Vagina (tissue), 2 donors: ENCODE results near the gene PRPF6.
"Not testable (repeated sequence)": the region's sequence is repeated elsewhere in the genome, so short reads cannot be mapped to it uniquely, and the experiment has no call there.

ENCODE experiments used
- POLR2A ChIP-seq, 2 donors: fragments of 450-650 bp; IDR thresholded peaks; one replicate each; pipeline ENCODE4 v1.6.1; 2017; ENCODE audit warnings: antibody characterized with exemption in 2 of 2, mild to moderate bottlenecking in 2 of 2, moderate library complexity in 2 of 2
- POLR2AphosphoS5 ChIP-seq, 2 donors: sonication (generic); formaldehyde crosslinking; IDR thresholded peaks; one replicate each; pipeline ENCODE4 v1.9.0; 2017; ENCODE audit warnings: antibody characterized with exemption in 2 of 2, mild to moderate bottlenecking in 2 of 2, low read depth in 1 of 2; ENCODE audit not compliant: insufficient read depth in 1 of 2
- TF ChIP-seq, protein P1 (sequence below), 3 experiments: fragments of 450-650 bp in 2 of 3; fragments of 200-600 bp in 1 of 3; sonication (generic) in 1 of 3; IDR thresholded peaks; one replicate each; pipeline ENCODE4 v1.5.1; 2017 to 2019; ENCODE audit warnings: antibody characterized with exemption in 3 of 3, mild to moderate bottlenecking in 2 of 3, moderate library complexity in 2 of 3

DNA sequence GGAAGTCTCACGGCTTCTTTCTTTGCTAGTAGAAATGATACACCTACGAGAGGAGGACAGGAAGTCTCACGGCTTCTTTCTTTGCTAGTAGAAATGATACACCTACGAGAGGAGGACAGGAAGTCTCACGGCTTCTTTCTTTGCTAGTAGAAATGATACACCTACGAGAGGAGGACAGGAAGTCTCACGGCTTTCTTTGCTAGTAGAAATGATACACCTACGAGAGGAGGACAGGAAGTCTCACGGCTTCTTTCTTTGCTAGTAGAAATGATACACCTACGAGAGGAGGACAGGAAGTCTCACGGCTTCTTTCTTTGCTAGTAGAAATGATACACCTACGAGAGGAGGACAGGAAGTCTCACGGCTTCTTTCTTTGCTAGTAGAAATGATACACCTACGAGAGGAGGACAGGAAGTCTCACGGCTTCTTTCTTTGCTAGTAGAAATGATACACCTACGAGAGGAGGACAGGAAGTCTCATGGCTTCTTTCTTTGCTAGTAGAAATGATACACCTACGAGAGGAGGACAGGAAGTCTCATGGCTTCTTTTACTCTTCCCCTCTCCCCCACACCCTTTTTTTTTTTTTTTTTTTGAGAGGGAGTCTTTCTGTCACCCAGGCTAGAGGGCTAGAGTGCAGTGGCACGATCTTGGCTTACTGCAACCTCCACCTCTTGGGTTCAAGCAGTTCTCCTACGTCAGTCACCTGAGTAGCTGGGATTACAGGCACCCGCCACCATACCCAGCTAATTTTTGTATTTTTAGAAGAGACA, 31.6 kb downstream of the PRPF6 start:
- not testable (repeated sequence) for TF ChIP-seq POLR2AphosphoS5 (IDR thresholded peaks at IDR 0.05; ENCODE audit: insufficient read depth in 1 of 2, low read depth in 1 of 2); POLR2A (IDR thresholded peaks at IDR 0.05)
- TF ChIP-seq, protein P1, sequence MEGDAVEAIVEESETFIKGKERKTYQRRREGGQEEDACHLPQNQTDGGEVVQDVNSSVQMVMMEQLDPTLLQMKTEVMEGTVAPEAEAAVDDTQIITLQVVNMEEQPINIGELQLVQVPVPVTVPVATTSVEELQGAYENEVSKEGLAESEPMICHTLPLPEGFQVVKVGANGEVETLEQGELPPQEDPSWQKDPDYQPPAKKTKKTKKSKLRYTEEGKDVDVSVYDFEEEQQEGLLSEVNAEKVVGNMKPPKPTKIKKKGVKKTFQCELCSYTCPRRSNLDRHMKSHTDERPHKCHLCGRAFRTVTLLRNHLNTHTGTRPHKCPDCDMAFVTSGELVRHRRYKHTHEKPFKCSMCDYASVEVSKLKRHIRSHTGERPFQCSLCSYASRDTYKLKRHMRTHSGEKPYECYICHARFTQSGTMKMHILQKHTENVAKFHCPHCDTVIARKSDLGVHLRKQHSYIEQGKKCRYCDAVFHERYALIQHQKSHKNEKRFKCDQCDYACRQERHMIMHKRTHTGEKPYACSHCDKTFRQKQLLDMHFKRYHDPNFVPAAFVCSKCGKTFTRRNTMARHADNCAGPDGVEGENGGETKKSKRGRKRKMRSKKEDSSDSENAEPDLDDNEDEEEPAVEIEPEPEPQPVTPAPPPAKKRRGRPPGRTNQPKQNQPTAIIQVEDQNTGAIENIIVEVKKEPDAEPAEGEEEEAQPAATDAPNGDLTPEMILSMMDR (IDR thresholded peaks at IDR 0.05): not testable (repeated sequence)
